Measurements from ENCODE around the gene IFIH1.

The IFIH1 gene

DNA sequence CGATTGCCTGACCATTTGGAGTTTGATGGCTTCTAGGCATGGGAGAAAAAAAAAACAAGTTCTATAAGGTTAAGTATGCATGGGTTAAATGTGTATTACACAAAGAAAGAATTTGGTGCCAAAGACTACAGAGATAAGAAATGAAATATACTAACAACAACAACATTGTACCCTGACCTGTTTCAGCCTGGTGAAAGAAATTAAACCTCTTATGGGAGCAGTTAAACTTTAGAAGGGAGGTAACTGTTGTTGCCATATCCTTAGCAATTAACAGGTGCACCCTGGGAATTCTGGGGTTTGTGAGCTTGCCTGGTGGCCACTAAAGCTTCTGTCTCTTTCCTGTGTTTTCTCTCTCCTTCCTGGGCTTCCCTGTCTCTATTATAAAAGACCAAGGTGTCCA, 6.5 kb upstream of the IFIH1 start:
- H3K27me3 ChIP-seq (ENCODE audit: insufficient read depth, poor library complexity, severe bottlenecking): no peaks in the 10 kb centered on the region
- DNase-seq (ENCODE audit: low spot score) (no peak), ATAC-seq (ENCODE audit: low read depth) (no peak)
- H3K4me3 ChIP-seq (ENCODE audit: severe bottlenecking): no peak overlapping the region
- TF ChIP-seq, protein P1, sequence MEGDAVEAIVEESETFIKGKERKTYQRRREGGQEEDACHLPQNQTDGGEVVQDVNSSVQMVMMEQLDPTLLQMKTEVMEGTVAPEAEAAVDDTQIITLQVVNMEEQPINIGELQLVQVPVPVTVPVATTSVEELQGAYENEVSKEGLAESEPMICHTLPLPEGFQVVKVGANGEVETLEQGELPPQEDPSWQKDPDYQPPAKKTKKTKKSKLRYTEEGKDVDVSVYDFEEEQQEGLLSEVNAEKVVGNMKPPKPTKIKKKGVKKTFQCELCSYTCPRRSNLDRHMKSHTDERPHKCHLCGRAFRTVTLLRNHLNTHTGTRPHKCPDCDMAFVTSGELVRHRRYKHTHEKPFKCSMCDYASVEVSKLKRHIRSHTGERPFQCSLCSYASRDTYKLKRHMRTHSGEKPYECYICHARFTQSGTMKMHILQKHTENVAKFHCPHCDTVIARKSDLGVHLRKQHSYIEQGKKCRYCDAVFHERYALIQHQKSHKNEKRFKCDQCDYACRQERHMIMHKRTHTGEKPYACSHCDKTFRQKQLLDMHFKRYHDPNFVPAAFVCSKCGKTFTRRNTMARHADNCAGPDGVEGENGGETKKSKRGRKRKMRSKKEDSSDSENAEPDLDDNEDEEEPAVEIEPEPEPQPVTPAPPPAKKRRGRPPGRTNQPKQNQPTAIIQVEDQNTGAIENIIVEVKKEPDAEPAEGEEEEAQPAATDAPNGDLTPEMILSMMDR (IDR thresholded peaks at IDR 0.05; ENCODE audit: poor library complexity, severe bottlenecking): no peak
- no peaks in the 10 kb centered on the region for H3K36me3 ChIP-seq (ENCODE audit: low read depth)
- H3K4me1 ChIP-seq (ENCODE audit: insufficient read depth, poor library complexity, severe bottlenecking): peaks cover 5% of the 10 kb centered on the region
- no peak overlapping the region for H3K27ac ChIP-seq (ENCODE audit: poor library complexity, severe bottlenecking)
- H3K9me3 ChIP-seq (ENCODE audit: severe bottlenecking): no peaks in the 10 kb centered on the region

DNA sequence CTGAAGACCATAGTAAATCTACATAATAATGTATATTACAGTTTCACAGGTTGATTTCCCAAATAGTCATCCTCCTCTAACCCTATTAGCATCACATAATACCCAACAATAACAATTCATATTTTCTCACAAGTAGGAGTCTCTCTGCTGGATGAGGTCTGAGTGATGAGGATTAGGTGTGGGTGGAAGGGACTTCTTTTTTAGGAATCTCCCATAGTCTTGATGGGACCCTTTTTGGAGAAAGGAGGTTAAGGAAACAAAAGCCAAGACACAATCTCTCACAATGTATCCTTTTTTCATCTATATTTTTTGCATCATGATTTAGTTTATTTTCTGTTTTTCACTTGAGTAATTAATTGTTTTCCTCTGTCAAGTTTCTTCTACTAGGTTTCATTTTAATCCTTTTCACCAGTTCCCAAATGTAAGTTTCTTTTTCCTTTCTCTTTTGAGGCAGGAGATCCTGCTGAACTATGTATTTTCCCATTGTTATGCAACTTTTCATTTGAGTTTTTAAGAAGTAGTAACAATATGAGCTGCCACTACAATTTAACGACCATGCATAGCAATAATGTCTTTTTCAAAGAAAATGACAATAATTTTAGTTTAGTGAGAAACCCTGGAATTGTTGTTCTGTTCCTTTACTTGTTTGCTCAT, 2.5 kb upstream of the IFIH1 start:
- TF ChIP-seq, protein P1 (IDR thresholded peaks at IDR 0.05; ENCODE audit: poor library complexity, severe bottlenecking): no peak
- DNase-seq (ENCODE audit: low spot score) (no peak), ATAC-seq (ENCODE audit: low read depth) (no peak)
- H3K27me3 ChIP-seq (ENCODE audit: insufficient read depth, poor library complexity, severe bottlenecking): no peaks in the 10 kb centered on the region
- no peaks in the 10 kb centered on the region for H3K9me3 ChIP-seq (ENCODE audit: severe bottlenecking)
- H3K36me3 ChIP-seq (ENCODE audit: low read depth): no peaks in the 10 kb centered on the region
- peaks cover 13% of the 10 kb centered on the region for H3K4me1 ChIP-seq (ENCODE audit: insufficient read depth, poor library complexity, severe bottlenecking)
- H3K27ac ChIP-seq (ENCODE audit: poor library complexity, severe bottlenecking): no peak overlapping the region
- H3K4me3 ChIP-seq (ENCODE audit: severe bottlenecking): no peak overlapping the region

GRCh38 chr2:162317861-162318327, 590 bp downstream of the IFIH1 start:
- H3K36me3 ChIP-seq (ENCODE audit: low read depth): no peaks in the 10 kb centered on the region
- peaks cover 13% of the 10 kb centered on the region for H3K4me1 ChIP-seq (ENCODE audit: insufficient read depth, poor library complexity, severe bottlenecking)
- ATAC-seq (ENCODE audit: low read depth) (peak; percentile 51), DNase-seq (ENCODE audit: low spot score) (peak; percentile 52)
- TF ChIP-seq, protein P1 (IDR thresholded peaks at IDR 0.05; ENCODE audit: poor library complexity, severe bottlenecking): no peak
- peak overlapping the region; percentile 56 for H3K27ac ChIP-seq (ENCODE audit: poor library complexity, severe bottlenecking)
- no peaks in the 10 kb centered on the region for H3K27me3 ChIP-seq (ENCODE audit: insufficient read depth, poor library complexity, severe bottlenecking)
- H3K9me3 ChIP-seq (ENCODE audit: severe bottlenecking): no peaks in the 10 kb centered on the region
- peak overlapping the region; percentile 78 for H3K4me3 ChIP-seq (ENCODE audit: severe bottlenecking)

GRCh38 chr2:162317058-162317742, 1.3 kb downstream of the IFIH1 start:
- no peaks in the 10 kb centered on the region for H3K9me3 ChIP-seq (ENCODE audit: severe bottlenecking)
- H3K36me3 ChIP-seq (ENCODE audit: low read depth): no peaks in the 10 kb centered on the region
- DNase-seq (ENCODE audit: low spot score): no peak
- no peak for ATAC-seq (ENCODE audit: low read depth)
- H3K4me3 ChIP-seq (ENCODE audit: severe bottlenecking): peak overlapping the region; percentile 78
- H3K27ac ChIP-seq (ENCODE audit: poor library complexity, severe bottlenecking): peak overlapping the region; percentile 56
- H3K4me1 ChIP-seq (ENCODE audit: insufficient read depth, poor library complexity, severe bottlenecking): peaks cover 13% of the 10 kb centered on the region
- TF ChIP-seq, protein P1 (IDR thresholded peaks at IDR 0.05; ENCODE audit: poor library complexity, severe bottlenecking): no peak
- no peaks in the 10 kb centered on the region for H3K27me3 ChIP-seq (ENCODE audit: insufficient read depth, poor library complexity, severe bottlenecking)

DNA sequence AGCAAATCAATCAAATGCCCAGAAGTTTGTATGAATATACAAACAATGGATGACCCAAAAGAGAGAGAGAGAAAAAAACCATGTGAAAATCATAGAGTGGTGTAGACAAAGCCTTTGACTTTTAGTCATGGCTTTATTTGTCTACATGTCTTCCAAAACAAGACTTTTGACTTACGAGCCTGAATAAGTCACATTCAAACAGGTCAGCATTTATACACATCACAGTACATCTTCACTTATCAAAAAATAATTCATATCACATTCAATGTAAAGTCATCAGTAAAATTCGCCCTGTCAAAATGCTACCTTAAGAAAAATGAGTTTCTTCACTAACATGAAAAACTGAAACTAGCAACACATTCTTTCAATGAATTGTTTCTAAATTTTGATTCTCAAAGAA, 1.9 kb downstream of the IFIH1 start:
- TF ChIP-seq, protein P1 (IDR thresholded peaks at IDR 0.05; ENCODE audit: poor library complexity, severe bottlenecking): no peak
- H3K4me3 ChIP-seq (ENCODE audit: severe bottlenecking): peak overlapping the region; percentile 78
- H3K4me1 ChIP-seq (ENCODE audit: insufficient read depth, poor library complexity, severe bottlenecking): peaks cover 13% of the 10 kb centered on the region
- H3K36me3 ChIP-seq (ENCODE audit: low read depth): no peaks in the 10 kb centered on the region
- DNase-seq (ENCODE audit: low spot score): no peak
- no peaks in the 10 kb centered on the region for H3K27me3 ChIP-seq (ENCODE audit: insufficient read depth, poor library complexity, severe bottlenecking)
- H3K9me3 ChIP-seq (ENCODE audit: severe bottlenecking): no peaks in the 10 kb centered on the region
- H3K27ac ChIP-seq (ENCODE audit: poor library complexity, severe bottlenecking): no peak overlapping the region
- ATAC-seq (ENCODE audit: low read depth): no peak
